Natural killer cell (primary cell): ENCODE measurements around the gene CGB3. TPM values are rescaled to one million over a fixed set of nuclear protein-coding genes. Genes with fewer than 3 reads are reported as not detected.
A peak's percentile ranks its signal among the peaks of the same experiment; 100 is the strongest.

Source experiments
- ATAC-seq, 3 donors: fragments of 150-1000 bp in 2 of 3; fragments of 200-7000 bp in 1 of 3; cut with Tn5 transposase; 1 replicate in 1 of 3; 2 replicates in 2 of 3; pipeline ENCODE4 v1.10.0; 2021; ENCODE audit warnings: mild to moderate bottlenecking in 2 of 3, moderate library complexity in 2 of 3
- DNase-seq, 2 donors: peaks; one replicate each; pipeline versions ENCODE4 v3.0.0 to v3.0.0-alpha.2; 2013 to 2021; ENCODE audit warnings: mixed read lengths in 1 of 2
- H3K27ac ChIP-seq: one replicate; pipeline ENCODE4 v1.5.1; 2013; ENCODE audit warnings: mild to moderate bottlenecking, low read length
- H3K27me3 ChIP-seq: one replicate; pipeline ENCODE4 v1.6.1; 2013; ENCODE audit warnings: low read length; ENCODE audit not compliant: control insufficient read depth, insufficient read depth
- H3K36me3 ChIP-seq: one replicate; pipeline ENCODE4 v1.6.1; 2013; ENCODE audit warnings: low read length; ENCODE audit not compliant: control insufficient read depth, insufficient read depth
- H3K4me1 ChIP-seq: one replicate; pipeline ENCODE4 v1.6.1; 2013; ENCODE audit warnings: low read length; ENCODE audit not compliant: control insufficient read depth, insufficient read depth
- H3K4me3 ChIP-seq: one replicate; pipeline ENCODE4 v1.5.1; 2013; ENCODE audit warnings: low read length
- H3K9me3 ChIP-seq: one replicate; pipeline ENCODE4 v1.6.1; 2013; ENCODE audit warnings: low read length; ENCODE audit not compliant: control insufficient read depth, insufficient read depth
- H3K27ac Mint-ChIP-seq, 2 donors: one replicate each; pipeline ENCODE4 v1.8.0; 2022; ENCODE audit warnings: mild to moderate bottlenecking in 2 of 2, mixed read lengths in 2 of 2, moderate library complexity in 1 of 2
- H3K27me3 Mint-ChIP-seq, 2 donors: one replicate each; pipeline ENCODE4 v1.8.0; 2022; ENCODE audit warnings: low read depth in 2 of 2, mixed read lengths in 2 of 2
- H3K36me3 Mint-ChIP-seq: one replicate; pipeline ENCODE4 v1.8.0; 2022; ENCODE audit warnings: mixed read lengths
- H3K4me1 Mint-ChIP-seq, 2 donors: one replicate each; pipeline ENCODE4 v1.8.0; 2022; ENCODE audit warnings: mixed read lengths in 2 of 2
- H3K4me3 Mint-ChIP-seq: one replicate; pipeline ENCODE4 v1.8.0; 2022; ENCODE audit warnings: mild to moderate bottlenecking, moderate library complexity, mixed read lengths
- H3K9me3 Mint-ChIP-seq, 2 donors: one replicate each; pipeline ENCODE4 v1.8.0; 2022; ENCODE audit warnings: mixed read lengths in 2 of 2
- WGBS: methylation state at CpG from one replicate; pipeline ENCODE4 v1.1.7; 2013; ENCODE audit warnings: missing lambda C conversion rate; ENCODE audit not compliant: insufficient coverage; 5-methylcytosine and 5-hydroxymethylcytosine counted together
- intact Hi-C: fragments of 100-400 bp; cut with micrococcal nuclease; formaldehyde crosslinking; loops from one replicate; pipeline ENCODE4 v1.14.2; 2022
- total RNA-seq, 4 donors: library from RNA; stranded (reverse); fragments of 120-200 nt in 1 of 4; gene quantifications; one replicate each; pipeline versions ENCODE4 v1.2.3 to v1.2.4, GENCODE V29; 2013 to 2022
- TF ChIP-seq, protein P1 (sequence below): fragments of 200-600 bp; IDR thresholded peaks from one replicate; pipeline ENCODE4 v1.8.0; 2022; ENCODE audit warnings: antibody characterized with exemption

The CGB3 gene
- total RNA-seq, 3 donors from 2014 or later (not counting 1 experiment from before 2014, with no cell fraction given), result not detected

DNA sequence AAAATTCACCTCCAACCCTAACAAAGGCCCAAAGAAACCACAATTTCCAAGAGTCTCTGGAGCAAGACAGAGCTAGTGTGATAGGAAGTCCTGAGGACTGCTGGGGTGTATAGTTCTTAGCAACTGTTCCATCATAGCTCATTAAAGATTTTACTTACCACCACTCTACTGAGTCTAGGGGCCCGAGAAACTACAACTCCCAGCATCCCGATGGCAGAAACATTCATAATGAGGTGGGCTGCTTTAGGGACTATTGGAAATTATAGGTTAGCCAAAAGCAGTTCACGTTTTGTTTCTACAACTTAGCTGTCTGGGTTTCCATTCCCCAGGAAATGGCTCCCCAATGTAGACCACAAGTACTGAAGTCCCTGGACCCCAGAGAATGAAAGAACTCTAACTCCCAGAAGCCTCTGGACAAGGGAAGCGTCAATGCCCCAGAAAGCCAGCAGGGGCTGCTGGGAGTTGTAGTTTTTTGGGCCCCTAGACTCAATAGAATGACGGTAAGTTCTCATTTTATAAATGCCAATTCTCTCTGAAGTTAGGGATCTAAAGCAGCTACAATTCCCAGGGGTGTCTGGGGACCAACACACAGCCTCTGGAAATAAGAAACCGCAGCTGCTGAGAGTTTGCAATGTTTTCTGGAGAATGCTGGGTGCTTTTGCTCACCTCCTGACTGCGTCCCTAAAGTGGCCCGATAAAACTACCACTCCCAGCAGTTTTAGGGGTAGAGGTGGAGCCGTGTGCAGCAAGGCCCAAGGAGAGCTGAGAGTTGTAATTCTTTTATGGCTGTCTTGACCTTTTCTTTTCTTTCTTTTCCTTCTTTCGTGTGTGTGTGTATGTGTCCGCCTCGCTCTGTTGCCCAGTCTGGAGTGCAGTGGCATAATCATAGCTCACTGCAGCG, 47.9 kb downstream of the CGB3 start:
- peak in 1 of 2 donors; percentile 63 for DNase-seq

More for the DNA sequence above, 47.9 kb downstream of the CGB3 start:
- peaks cover 16% of the 10 kb centered on the region for H3K36me3 ChIP-seq
- H3K9me3 ChIP-seq, result no peaks in the 10 kb centered on the region
- Mint-ChIP-seq H3K4me3 (no peak overlapping the region), H3K4me1 (no peaks in the 10 kb centered on the region), H3K36me3 (no peaks in the 10 kb centered on the region), H3K9me3 (no peaks in the 10 kb centered on the region), H3K27me3 (no peaks in the 10 kb centered on the region), H3K27ac (no peak overlapping the region)
- H3K4me3 ChIP-seq, result no peak overlapping the region
- H3K27me3 ChIP-seq, result no peaks in the 10 kb centered on the region
- WGBS, result 91% methylated on average over 8 of the region's 13 CpGs
- intact Hi-C loops, result no loop called here
- peak in 2 of 3 donors; percentile 80 to 87 for ATAC-seq
- no peaks in the 10 kb centered on the region for H3K4me1 ChIP-seq
- TF ChIP-seq, protein P1, sequence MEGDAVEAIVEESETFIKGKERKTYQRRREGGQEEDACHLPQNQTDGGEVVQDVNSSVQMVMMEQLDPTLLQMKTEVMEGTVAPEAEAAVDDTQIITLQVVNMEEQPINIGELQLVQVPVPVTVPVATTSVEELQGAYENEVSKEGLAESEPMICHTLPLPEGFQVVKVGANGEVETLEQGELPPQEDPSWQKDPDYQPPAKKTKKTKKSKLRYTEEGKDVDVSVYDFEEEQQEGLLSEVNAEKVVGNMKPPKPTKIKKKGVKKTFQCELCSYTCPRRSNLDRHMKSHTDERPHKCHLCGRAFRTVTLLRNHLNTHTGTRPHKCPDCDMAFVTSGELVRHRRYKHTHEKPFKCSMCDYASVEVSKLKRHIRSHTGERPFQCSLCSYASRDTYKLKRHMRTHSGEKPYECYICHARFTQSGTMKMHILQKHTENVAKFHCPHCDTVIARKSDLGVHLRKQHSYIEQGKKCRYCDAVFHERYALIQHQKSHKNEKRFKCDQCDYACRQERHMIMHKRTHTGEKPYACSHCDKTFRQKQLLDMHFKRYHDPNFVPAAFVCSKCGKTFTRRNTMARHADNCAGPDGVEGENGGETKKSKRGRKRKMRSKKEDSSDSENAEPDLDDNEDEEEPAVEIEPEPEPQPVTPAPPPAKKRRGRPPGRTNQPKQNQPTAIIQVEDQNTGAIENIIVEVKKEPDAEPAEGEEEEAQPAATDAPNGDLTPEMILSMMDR, result no peak
- H3K27ac ChIP-seq, result no peak overlapping the region

Other genes with a start within 250 kb of the CGB3 start
- gene BCAT2, start 213.3 kb downstream of the CGB3 start, total RNA-seq, result 10 to 100 TPM; 11.4 to 14.5 (median 12.1) TPM
- under 1 TPM in 1 of 3 donors, not detected in 2; 0.75 TPM for gene HSD17B14, start 187.8 kb downstream of the CGB3 start, total RNA-seq
- 1 to 10 TPM; 2.5 to 6.5 (median 5.2) TPM for gene PLEKHA4, start 155.7 kb downstream of the CGB3 start, total RNA-seq
- gene PPP1R15A, start 151.9 kb downstream of the CGB3 start, total RNA-seq, result 1,000 to 10,000 TPM in 2 of 3 donors, 100 to 1,000 TPM in 1; 942 to 1,308 (median 1,174) TPM
- gene TULP2, start 125.6 kb downstream of the CGB3 start, total RNA-seq, result not detected
- 100 to 1,000 TPM; 163 to 192 (median 171) TPM for gene NUCB1, start 124.0 kb downstream of the CGB3 start, total RNA-seq
- not detected for gene DHDH, start 90.6 kb downstream of the CGB3 start, total RNA-seq
- gene BAX, start 69.5 kb downstream of the CGB3 start, total RNA-seq, result 100 to 1,000 TPM; 117 to 133 (median 120) TPM
- gene FTL, start 59.0 kb downstream of the CGB3 start, total RNA-seq, result 1,000 to 10,000 TPM in 2 of 3 donors, 100 to 1,000 TPM in 1; 554 to 1,168 (median 1,024) TPM
- 10 to 100 TPM; 31.6 to 34.5 (median 34.4) TPM for gene GYS1, start 31.0 kb downstream of the CGB3 start, total RNA-seq
- gene RUVBL2, start 30.4 kb downstream of the CGB3 start, total RNA-seq, result 10 to 100 TPM; 23.6 to 28.3 (median 26.5) TPM
- gene LHB, start 7.2 kb downstream of the CGB3 start, total RNA-seq, result 1 to 10 TPM in 1 of 3 donors, not detected in 2; 1.4 TPM
- not detected for gene CGB2, start 7.6 kb upstream of the CGB3 start, total RNA-seq
- not detected for gene CGB1, start 12.6 kb upstream of the CGB3 start, total RNA-seq
- not detected for gene CGB5, start 19.5 kb upstream of the CGB3 start, total RNA-seq
- gene CGB8, start 24.8 kb upstream of the CGB3 start, total RNA-seq, result not detected
- gene CGB7, start 33.4 kb upstream of the CGB3 start, total RNA-seq, result not detected
- not detected for gene NTF4, start 40.5 kb upstream of the CGB3 start, total RNA-seq
- gene KCNA7, start 48.4 kb upstream of the CGB3 start, total RNA-seq, result not detected
- gene SNRNP70, start 61.1 kb upstream of the CGB3 start, total RNA-seq, result 100 to 1,000 TPM; 244 to 312 (median 299) TPM
- gene LIN7B, start 90.0 kb upstream of the CGB3 start, total RNA-seq, result 1 to 10 TPM; 6.2 to 8.8 (median 6.5) TPM
- gene C19orf73, start 94.8 kb upstream of the CGB3 start, total RNA-seq, result 1 to 10 TPM; 2.3 to 2.7 (median 2.7) TPM
- 1 to 10 TPM; 5.3 to 5.5 (median 5.3) TPM for gene PPFIA3, start 95.2 kb upstream of the CGB3 start, total RNA-seq
- gene HRC, start 131.1 kb upstream of the CGB3 start, total RNA-seq, result not detected
- gene TRPM4, start 133.5 kb upstream of the CGB3 start, total RNA-seq, result under 1 TPM in 1 of 3 donors, not detected in 2; 0.20 TPM